HG03378 (cell line): Measurements from ENCODE around the gene DPYSL4.

Experiments
- ATAC-seq: cut with Tn5 transposase; IDR thresholded peaks from one replicate; pipeline ENCODE4 v1.9.1; 2021; ENCODE audit warnings: mild to moderate bottlenecking, moderate library complexity; ENCODE audit not compliant: unreplicated experiment

DPYSL4 gene

GRCh38 chr10:132192991-132193665, 6.4 kb downstream of the DPYSL4 start:
- ATAC-seq = no peak

GRCh38 chr10:132193907-132194552, 7.3 kb downstream of the DPYSL4 start:
- no peak for ATAC-seq

DNA sequence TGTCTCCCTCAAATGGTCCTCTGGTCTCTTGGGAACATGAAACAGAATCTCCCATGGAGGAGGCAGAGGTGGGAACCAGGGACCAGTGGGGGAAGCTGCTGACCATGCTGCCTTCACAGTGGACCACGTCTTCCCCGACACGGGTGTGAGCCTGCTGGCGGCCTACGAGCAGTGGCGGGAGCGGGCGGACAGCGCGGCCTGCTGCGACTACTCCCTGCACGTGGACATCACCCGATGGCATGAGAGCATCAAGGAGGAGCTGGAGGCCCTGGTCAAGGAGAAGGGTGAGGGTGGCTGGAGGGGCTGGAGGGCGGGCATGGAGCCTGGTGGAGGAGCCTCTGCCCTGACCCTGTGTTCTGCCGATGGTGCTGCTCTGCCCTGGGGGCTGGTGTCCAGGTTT, 8.0 kb downstream of the DPYSL4 start:
- ATAC-seq = no peak

GRCh38 chr10:132195366-132196075, 8.8 kb downstream of the DPYSL4 start:
- no peak for ATAC-seq

DNA sequence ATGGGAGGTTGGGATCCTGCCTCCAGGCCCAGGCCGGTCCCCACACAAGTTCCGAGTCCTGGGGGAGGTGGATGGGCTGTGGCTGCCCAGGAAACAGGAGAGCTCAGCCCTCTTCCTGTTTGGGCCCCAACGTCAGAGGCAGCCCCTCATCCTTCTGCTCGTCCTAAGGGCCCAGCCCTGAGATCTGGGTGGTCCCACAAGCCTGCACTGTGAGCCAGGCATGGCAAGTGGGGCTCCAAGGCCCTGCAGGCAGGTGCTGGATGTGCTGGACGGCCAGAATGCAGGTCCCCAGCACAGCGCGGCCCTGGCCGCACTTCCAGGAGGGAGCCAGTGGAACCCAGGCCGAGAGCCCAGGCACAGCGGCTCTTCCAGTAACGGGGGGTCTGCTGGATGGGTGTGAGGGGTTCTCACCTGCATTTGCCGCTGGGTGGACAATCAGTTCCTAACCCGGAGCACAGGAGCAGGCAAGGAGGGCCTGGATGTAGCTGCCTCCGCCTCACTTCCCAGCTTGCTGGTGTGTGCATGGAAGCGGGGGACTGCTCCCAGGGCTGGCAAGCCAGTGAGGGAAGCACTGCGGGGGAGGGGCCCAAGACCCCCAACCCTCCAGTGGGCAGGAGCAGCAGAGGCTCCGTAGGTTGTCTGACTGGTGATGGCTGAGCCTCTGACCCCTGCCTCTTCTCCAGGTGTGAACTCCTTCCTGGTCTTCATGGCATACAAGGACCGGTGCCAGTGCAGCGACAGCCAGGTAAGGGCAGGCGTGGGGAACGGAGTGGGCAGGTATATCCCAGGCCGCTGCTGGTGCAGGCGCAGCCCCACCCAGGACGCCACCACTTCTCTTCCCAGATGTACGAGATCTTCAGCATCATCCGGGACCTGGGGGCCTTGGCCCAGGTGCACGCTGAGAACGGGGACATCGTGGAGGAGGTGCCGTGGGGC, 9.7 kb downstream of the DPYSL4 start:
- ATAC-seq = no peak

DNA sequence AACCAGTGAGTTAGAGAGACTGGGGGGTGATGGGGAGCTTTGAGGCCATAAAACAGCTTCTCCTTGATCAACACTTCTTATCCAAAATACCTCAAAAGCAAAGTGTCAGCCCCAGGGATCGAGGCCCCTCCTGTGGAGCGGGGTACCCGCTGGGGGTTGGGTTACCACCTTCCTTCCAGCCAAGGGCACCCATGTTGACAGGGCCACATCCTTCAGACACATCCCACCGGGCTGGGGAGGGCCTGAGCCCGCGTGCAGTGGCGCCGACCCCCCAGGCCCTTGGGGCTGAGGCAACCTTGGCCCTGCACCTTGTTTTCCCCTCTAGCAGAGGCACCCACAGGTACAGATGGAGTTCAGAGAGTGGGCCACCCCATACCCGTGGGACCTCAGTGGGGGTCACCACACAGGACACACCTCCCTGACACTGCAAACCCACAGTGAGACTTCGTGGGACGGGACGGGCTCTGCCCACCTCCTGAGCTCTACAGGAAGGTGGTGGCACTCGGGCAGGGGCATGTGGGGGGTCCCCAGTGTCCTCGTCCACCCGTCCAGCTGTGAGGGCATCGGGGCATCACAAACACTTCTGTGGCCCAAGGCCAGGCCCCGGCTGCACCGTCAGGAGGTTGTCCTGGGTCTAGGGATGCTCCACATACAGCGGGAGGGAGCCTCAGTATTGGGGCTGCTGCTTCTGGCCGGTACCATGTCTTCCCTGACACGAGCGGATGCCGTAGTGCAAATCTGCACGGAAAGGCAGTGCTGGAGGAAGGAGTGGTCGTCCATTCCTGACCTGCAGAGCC, 10.7 kb downstream of the DPYSL4 start:
- ATAC-seq = no peak

DNA sequence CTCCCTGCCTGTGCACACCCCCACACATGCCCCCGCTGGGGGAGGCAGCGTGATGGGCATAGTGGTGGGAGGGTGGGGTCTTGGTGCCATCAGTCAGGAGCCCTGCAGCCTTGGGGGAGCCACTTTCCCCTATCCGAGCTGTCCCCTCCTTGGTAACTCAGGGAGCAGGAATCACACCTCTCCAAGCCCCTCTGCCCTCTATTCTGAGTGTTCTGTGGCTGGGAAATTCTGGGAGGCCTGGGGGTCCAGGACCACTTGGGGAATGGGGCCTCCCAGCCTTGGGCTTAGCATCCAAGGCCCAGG, 11.3 kb downstream of the DPYSL4 start:
- no peak for ATAC-seq

DNA sequence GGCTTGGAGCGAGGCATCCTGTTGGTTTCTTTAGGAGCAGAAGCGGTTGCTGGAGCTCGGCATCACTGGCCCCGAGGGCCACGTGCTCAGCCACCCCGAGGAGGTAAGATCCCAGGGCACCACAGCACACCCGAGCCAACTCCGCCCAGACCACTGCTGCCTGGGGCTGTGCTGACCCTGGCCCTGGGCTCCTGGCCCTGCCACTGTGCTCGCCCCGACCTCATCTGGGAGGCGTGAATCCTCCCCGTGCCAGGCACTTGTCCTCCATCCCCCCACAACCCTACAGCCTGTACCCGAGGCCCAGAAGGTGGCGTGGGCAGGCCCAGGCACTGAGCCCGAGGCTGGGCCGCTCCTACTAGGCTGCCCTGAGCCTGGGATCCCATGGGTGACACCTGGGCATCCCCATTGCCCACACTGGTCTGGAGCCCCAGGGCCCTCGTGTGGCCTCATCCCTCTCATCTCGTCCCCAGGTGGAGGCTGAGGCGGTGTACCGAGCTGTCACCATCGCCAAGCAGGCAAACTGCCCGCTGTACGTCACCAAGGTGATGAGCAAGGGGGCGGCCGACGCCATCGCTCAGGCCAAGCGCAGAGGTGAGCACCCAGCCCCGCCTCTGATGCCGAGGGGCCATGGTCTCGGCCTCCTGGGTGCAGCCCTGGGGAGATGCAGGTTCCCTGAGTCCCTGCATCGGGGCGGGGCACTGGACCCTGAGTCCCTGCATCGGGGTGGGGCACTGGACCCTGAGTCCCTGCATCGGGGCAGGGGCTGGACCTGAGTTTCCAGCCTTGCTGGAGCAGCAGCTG, 11.8 kb downstream of the DPYSL4 start:
- ATAC-seq = no peak

DNA sequence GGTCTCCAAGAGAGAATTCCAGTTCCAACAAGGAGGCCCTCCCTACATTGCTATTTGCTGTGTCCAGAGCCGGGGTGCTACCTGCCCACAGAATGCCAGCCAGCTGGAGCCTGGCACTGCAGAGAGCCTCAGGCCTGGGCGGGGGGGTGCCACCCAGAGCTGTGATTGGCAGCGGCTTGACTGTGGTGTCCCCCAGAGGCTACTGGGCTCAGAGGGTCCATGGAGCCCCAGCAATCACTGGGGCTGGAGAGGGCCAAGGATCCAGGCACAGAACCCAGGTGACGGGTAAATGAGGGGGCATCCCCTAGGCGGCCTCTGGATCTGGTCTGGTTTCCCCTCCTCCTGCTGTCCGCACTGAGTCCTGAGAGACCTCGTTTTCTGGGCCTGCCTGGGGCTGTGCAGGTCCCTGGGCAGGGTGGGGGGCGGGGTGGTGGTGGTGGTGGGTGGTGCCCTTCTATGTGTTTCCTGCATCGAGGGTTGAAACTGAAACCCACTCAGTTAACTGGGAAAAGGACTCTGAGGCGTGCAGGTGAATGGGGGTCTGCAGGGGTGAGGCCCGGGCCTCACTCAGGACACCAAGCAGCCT, 12.6 kb downstream of the DPYSL4 start:
- ATAC-seq = no peak

GRCh38 chr10:132199854-132200311, 13.1 kb downstream of the DPYSL4 start:
- no peak for ATAC-seq

DNA sequence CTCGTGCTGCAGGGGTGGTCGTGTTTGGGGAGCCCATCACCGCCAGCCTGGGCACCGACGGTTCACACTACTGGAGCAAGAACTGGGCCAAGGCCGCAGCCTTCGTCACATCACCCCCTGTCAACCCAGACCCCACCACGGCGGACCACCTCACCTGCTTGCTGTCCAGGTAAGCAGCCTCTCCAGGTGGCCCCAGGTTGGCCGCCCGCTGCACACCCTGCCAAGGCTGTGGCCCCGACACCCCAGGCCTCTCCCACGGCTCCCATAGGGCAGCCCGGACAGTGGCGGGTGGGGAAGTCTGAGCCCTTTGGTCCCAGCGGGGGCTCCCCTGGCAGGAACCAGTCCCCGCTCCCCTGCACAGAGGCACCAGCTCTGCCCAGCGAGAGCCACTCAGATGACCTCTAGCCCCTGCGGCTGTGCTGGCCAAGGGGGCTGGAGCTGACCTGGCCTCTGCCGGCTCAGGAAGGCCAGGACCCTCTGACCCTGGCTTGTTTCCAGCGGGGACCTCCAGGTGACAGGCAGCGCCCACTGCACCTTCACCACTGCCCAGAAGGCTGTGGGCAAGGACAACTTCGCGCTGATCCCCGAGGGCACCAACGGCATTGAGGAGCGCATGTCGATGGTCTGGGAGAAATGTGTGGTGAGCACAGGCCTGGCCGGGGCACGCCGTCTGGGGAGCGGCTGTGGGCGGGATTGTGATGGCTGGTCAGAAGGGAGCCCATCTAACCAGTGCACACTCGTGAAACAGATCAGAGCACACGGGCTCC, 13.8 kb downstream of the DPYSL4 start:
- no peak for ATAC-seq

GRCh38 chr10:132201111-132201969, 14.6 kb downstream of the DPYSL4 start:
- no peak for ATAC-seq

GRCh38 chr10:132202070-132202970, 15.6 kb downstream of the DPYSL4 start:
- ATAC-seq = no peak

- no peak for ATAC-seq
These were observed 16.7 kb downstream of the DPYSL4 start for GRCh38 chr10:132203256-132204077.

GRCh38 chr10:132204078-132204780, 17.5 kb downstream of the DPYSL4 start:
- ATAC-seq = no peak
